ENCODE measurements around the gene SH3TC1. TPM values are rescaled to one million over a fixed set of nuclear protein-coding genes. Genes with fewer than 3 reads are reported as not detected.

SH3TC1 gene
- total and polyA plus RNA-seq, 4 donors = 6.5 to 34.6 (median 25.8) TPM

DNA sequence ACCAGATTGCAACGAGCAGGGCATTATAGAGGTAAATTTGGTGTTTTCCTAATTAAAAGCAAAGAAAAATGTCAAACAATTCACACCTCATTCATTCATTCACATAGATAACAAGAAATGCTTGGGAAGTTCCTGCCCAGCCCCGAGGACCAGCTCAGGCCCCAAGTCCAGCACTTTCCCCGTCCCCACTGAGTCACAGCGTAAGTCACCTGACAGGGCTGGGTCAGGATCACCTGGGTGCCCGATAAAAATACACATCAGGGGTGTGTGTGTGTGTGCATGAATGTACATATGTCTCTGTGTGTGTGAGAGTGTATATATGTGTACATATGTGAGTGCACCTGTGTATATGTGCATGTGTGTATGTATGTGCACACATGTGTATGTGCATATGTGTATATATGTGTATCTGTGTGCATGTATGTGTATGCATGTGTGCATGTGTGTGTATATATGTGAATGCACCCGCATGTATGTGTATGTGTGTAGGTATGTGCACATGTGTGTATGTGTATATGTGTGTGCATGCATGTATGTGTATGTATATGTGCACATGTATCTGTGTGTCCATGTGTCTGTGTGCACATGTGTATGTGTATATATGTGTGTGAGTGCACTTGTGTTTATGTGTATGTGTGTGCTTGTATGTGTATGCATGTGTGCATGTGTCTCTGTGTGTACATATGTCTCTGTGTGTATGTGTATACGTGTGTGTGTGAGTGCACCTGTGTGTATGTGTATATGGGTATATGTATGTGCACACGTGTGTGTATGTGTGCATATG lies 18.6 kb upstream of the SH3TC1 start:
- no peak for DNase-seq (ENCODE audit: low spot score)
- Histone ChIP-seq H3K4me3 (ENCODE audit: low read depth in 1 of 3, low read length in 3 of 3) (no peak overlapping the region), H3K27me3 (ENCODE audit: control insufficient read depth in 4 of 4, insufficient read depth in 4 of 4, low read length in 3 of 4) (no peaks in the 10 kb centered on the region), H3K4me1 (ENCODE audit: control insufficient read depth in 4 of 4, insufficient read depth in 4 of 4, low read length in 3 of 4) (peaks cover 0 to 14% (median 5%) of the 10 kb centered on the region in 4 donors), H3K27ac (ENCODE audit: low read depth in 1 of 2, low read length in 2 of 2) (no peak overlapping the region), H3K36me3 (ENCODE audit: control insufficient read depth in 4 of 4, insufficient read depth in 3 of 4, low read depth in 1 of 4, low read length in 3 of 4) (no peaks in the 10 kb centered on the region), H3K9me3 (ENCODE audit: control insufficient read depth in 4 of 4, low read length in 3 of 4) (no peaks in the 10 kb centered on the region), H3K9ac (ENCODE audit: low read depth in 1 of 2, low read length in 2 of 2) (no peak overlapping the region)
- WGBS = 87% methylated on average over 8 of the region's 8 CpGs
- TF ChIP-seq RXRA (IDR thresholded peaks at IDR 0.05) (no peak), CTCF (IDR thresholded peaks at IDR 0.05; ENCODE audit: low read depth, low read length, missing input control) (no peak), REST (IDR thresholded peaks at IDR 0.05) (no peak), EGR1 (IDR thresholded peaks at IDR 0.05; ENCODE audit: low read depth in 2 of 2) (no peak), YY1 (IDR thresholded peaks at IDR 0.05) (no peak), ATF3 (IDR thresholded peaks at IDR 0.05) (no peak), FOXA1 (IDR thresholded peaks at IDR 0.05) (no peak), RAD21 (IDR thresholded peaks at IDR 0.05) (no peak), FOXA2 (IDR thresholded peaks at IDR 0.05) (no peak), JUND (IDR thresholded peaks at IDR 0.05) (no peak), SP1 (IDR thresholded peaks at IDR 0.05) (no peak), HNF4G (IDR thresholded peaks at IDR 0.05) (no peak), GABPA (IDR thresholded peaks at IDR 0.05 in 1 of 2, conservative IDR thresholded peaks at IDR 0.05 in 1 of 2) (no peak), NR2F2 (IDR thresholded peaks at IDR 0.05) (no peak), TAF1 (conservative IDR thresholded peaks at IDR 0.05) (no peak), HNF4A (conservative IDR thresholded peaks at IDR 0.05) (no peak)
- TF ChIP-seq, protein P1, sequence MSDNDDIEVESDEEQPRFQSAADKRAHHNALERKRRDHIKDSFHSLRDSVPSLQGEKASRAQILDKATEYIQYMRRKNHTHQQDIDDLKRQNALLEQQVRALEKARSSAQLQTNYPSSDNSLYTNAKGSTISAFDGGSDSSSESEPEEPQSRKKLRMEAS (IDR thresholded peaks at IDR 0.05) = no peak
- TF ChIP-seq, protein P2, sequence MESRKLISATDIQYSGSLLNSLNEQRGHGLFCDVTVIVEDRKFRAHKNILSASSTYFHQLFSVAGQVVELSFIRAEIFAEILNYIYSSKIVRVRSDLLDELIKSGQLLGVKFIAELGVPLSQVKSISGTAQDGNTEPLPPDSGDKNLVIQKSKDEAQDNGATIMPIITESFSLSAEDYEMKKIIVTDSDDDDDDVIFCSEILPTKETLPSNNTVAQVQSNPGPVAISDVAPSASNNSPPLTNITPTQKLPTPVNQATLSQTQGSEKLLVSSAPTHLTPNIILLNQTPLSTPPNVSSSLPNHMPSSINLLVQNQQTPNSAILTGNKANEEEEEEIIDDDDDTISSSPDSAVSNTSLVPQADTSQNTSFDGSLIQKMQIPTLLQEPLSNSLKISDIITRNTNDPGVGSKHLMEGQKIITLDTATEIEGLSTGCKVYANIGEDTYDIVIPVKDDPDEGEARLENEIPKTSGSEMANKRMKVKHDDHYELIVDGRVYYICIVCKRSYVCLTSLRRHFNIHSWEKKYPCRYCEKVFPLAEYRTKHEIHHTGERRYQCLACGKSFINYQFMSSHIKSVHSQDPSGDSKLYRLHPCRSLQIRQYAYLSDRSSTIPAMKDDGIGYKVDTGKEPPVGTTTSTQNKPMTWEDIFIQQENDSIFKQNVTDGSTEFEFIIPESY (IDR thresholded peaks at IDR 0.05) = no peak
